Nephron (organoid): ENCODE data around the gene PDE6G.
A peak's percentile ranks its signal among the peaks of the same experiment; 100 is the strongest.

Experiments
- H3K27ac Mint-ChIP-seq, 3 experiments: 2 replicates each; pipeline ENCODE4 v1.8.0; 2020; ENCODE audit warnings: mixed read lengths in 3 of 3, mild to moderate bottlenecking in 2 of 3, moderate library complexity in 1 of 3
- H3K27me3 Mint-ChIP-seq: 2 replicates; pipeline ENCODE4 v1.8.0; 2021; ENCODE audit warnings: low read depth, mild to moderate bottlenecking, moderate library complexity, mixed read lengths
- H3K36me3 Mint-ChIP-seq: 2 replicates; pipeline ENCODE4 v1.8.0; 2020; ENCODE audit warnings: low read depth, mixed read lengths
- H3K4me1 Mint-ChIP-seq: 2 replicates; pipeline ENCODE4 v1.8.0; 2020; ENCODE audit warnings: mixed read lengths
- H3K4me3 Mint-ChIP-seq, 3 experiments: 2 replicates each; pipeline ENCODE4 v1.8.0; 2020; ENCODE audit warnings: mild to moderate bottlenecking in 3 of 3, mixed read lengths in 3 of 3, moderate library complexity in 2 of 3
- H3K9me3 Mint-ChIP-seq: 2 replicates; pipeline ENCODE4 v1.8.0; 2020; ENCODE audit warnings: mixed read lengths
- TF ChIP-seq, protein P1 (sequence below), 3 experiments: fragments of 200-600 bp; sonication (generic); IDR thresholded peaks; one replicate each; pipeline ENCODE4 v1.5.0; 2021; ENCODE audit warnings: antibody characterized with exemption in 3 of 3; ENCODE audit not compliant: unreplicated experiment in 3 of 3

Gene PDE6G

DNA sequence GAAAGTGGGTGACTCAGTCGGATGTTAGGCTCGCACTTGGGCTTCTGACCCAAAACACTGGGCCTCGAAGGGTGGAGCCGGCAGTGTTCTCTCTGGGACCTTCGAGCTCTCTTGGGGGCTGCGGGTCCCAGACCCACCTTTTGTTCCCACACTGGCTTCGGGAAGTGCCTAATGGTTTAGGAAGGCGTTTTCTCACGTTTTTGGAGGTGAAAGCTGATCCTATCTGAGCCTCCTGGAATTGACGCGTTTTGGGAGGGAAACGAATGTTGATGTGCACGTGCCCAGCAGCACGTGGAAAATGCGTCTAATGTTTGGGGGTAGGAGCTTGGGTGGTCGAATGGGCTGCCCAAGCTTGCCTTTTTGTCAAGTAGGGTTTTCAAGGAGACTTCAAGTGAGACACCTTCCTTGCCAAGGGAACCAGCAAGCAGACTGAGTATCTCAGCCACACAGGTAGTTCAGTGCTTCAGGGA is 28.1 kb upstream of the PDE6G start:
- Mint-ChIP-seq H3K9me3 (no peaks in the 10 kb centered on the region), H3K27ac (no peak overlapping the region), H3K4me1 (peaks cover 22% of the 10 kb centered on the region), H3K4me3 (peak overlapping the region; percentile 84 to 88 (median 85)), H3K36me3 (peaks cover 26% of the 10 kb centered on the region), H3K27me3 (no peaks in the 10 kb centered on the region)
- TF ChIP-seq, protein P1, sequence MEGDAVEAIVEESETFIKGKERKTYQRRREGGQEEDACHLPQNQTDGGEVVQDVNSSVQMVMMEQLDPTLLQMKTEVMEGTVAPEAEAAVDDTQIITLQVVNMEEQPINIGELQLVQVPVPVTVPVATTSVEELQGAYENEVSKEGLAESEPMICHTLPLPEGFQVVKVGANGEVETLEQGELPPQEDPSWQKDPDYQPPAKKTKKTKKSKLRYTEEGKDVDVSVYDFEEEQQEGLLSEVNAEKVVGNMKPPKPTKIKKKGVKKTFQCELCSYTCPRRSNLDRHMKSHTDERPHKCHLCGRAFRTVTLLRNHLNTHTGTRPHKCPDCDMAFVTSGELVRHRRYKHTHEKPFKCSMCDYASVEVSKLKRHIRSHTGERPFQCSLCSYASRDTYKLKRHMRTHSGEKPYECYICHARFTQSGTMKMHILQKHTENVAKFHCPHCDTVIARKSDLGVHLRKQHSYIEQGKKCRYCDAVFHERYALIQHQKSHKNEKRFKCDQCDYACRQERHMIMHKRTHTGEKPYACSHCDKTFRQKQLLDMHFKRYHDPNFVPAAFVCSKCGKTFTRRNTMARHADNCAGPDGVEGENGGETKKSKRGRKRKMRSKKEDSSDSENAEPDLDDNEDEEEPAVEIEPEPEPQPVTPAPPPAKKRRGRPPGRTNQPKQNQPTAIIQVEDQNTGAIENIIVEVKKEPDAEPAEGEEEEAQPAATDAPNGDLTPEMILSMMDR (IDR thresholded peaks at IDR 0.05; ENCODE audit: unreplicated experiment in 3 of 3), result no peak

DNA sequence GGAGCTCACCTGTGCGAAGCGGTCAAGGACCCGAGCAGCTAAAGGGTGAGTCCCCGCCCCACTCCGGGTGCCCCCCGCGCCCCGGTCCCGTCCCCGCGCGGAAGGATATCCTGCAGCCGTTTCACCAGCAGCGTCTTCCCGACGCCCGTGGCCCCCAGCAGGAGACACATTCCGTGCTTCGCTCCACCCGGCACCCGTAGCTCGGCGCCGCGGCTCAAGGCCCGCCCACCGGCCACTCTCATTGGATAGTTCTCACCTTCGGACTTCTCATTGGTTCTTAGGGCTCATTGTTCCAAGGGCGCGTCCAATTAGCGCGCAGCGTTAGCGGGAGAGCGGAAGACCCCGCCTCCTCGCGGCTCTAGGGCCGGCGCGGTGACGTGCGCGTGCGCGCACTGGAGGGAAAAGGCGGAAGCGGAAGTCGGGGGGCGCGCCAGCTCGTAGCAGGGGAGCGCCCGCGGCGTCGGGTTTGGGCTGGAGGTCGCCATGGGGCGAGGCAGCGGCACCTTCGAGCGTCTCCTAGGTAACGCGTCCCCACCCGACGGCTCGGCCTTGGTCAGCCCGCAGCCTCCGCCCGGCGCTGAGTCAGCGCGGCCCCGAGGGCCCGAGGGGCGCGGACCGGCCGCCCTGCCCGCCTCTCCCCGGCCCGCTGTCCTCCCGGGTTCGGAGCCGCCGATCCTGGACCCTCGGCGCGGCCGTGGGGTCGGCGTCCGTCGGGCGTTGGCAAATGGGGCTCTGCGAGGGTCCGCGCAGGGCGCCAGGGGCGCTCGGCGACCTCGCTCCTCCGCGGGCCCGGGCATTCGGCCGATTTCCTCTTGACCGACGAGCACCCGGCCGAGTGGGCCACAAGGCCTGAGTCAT is 27.5 kb upstream of the PDE6G start, which contains the start of the genes ARL16 and HGS:
Gene ARL16 (minus strand): TSS at position 214 of the 858 bp plus-strand sequence. CDS start 44 bp downstream, at position 170.
Gene HGS (plus strand): TSS at position 428 of the 858 bp plus-strand sequence. CDS start 56 bp downstream, at position 484.
- H3K4me3 Mint-ChIP-seq, result peak within 1 kb of the TSS; percentile 85 to 93 (median 92)
- peak within 1 kb of the TSS; percentile 46 to 96 (median 86) for H3K27ac Mint-ChIP-seq
- H3K9me3 Mint-ChIP-seq, result no peaks in the 10 kb centered on the region
- peaks cover 22% of the 10 kb centered on the region for H3K4me1 Mint-ChIP-seq
- H3K36me3 Mint-ChIP-seq, result peaks cover 27% of the 10 kb centered on the region
- no peaks in the 10 kb centered on the region for H3K27me3 Mint-ChIP-seq
- TF ChIP-seq, protein P1 (IDR thresholded peaks at IDR 0.05; ENCODE audit: unreplicated experiment in 3 of 3), result no peak

DNA sequence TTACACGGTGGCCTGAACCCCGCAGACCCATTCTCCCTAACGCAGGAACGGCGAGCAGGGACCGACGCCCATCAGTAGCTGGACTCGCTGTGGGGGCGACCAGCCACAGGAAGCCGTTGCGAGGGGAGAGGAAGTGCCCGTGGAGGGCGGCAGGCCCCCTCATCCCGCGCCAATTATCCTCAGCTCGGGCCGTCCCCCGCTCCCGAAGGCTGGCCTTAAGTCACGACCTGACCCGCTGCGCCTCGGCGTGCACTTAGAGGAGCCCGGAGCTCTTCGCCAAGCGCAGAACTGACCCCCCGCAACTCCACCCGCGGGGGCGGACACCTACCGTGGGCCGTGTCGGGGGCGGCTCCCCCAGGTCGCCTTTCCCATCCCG is 26.9 kb upstream of the PDE6G start:
- TF ChIP-seq, protein P1 (IDR thresholded peaks at IDR 0.05; ENCODE audit: unreplicated experiment in 3 of 3), result no peak
- Mint-ChIP-seq H3K9me3 (no peaks in the 10 kb centered on the region), H3K4me1 (peaks cover 22% of the 10 kb centered on the region), H3K27ac (peak overlapping the region; percentile 46 to 86 (median 81)), H3K4me3 (peak overlapping the region; percentile 85 to 93 (median 92)), H3K27me3 (no peaks in the 10 kb centered on the region), H3K36me3 (peaks cover 23% of the 10 kb centered on the region)

DNA sequence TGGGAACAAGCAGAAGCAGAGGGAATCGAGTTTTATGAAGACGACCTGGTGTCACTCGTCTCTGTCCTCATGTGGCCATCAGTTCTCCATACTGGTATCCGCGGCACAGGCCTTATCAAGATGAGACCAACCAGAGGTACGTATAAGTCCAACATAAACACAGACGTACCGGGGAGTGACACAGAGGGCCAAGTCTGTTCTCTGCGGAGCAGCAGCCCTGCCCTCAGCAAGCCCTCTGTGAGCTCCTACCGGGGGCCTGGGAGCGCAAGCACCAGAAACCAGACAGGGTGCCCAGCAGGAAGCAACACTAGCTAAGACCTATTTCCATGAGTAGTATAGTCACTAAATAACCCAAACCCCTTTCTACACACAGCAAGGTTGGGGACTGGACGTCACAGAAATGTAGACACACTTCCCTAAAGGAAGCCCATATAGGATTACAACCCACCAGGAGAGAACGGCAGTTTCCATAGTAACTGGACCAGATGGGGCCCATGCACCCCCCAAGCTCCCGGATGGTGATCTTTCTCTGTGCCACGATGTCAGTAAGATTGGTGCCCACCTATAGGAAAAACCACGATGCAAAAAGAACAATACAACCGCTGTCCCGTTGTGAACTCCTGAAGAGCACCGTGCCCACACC is 26.3 kb upstream of the PDE6G start:
- TF ChIP-seq, protein P1 (IDR thresholded peaks at IDR 0.05; ENCODE audit: unreplicated experiment in 3 of 3), result no peak
- Mint-ChIP-seq H3K4me3 (peak overlapping the region; percentile 85 to 93 (median 92)), H3K27me3 (no peaks in the 10 kb centered on the region), H3K9me3 (no peaks in the 10 kb centered on the region), H3K27ac (peak overlapping the region; percentile 46 to 86 (median 81)), H3K36me3 (peaks cover 23% of the 10 kb centered on the region), H3K4me1 (peaks cover 22% of the 10 kb centered on the region)

DNA sequence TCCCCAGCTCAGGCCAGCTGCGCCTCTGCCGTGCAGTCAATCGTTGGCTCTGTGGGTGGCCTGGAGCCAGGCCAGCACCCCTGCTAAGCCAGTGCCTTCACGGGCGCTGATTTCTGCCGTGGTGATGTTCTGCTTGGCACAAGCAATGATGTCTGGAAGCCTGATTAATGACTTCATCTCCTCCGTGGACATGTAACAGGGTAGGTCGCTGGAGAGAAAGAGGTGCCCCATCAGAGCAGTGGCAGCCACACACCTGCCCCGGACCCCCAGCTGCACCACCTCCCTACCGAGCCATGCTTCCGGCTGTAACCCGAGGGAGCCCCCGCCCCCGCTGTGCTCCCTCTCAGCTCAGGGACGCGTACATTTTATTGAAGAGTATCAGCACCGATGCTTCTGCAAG is 25.3 kb upstream of the PDE6G start:
- Mint-ChIP-seq H3K9me3 (no peaks in the 10 kb centered on the region), H3K4me1 (peaks cover 22% of the 10 kb centered on the region), H3K4me3 (peak overlapping the region; percentile 78 to 92 (median 85)), H3K27me3 (no peaks in the 10 kb centered on the region), H3K27ac (no peak overlapping the region), H3K36me3 (peaks cover 16% of the 10 kb centered on the region)
- TF ChIP-seq, protein P1 (IDR thresholded peaks at IDR 0.05; ENCODE audit: unreplicated experiment in 3 of 3), result no peak
